Parathyroid adenoma (tissue), 2 donors: ENCODE measurements around the gene ALK.

ENCODE experiments used
- H2AFZ ChIP-seq: fragments of 300-600 bp; sonication (generic); one replicate; pipeline ENCODE4 v1.7.0; 2017; ENCODE audit warnings: antibody characterized with exemption, mild to moderate bottlenecking
- H3K27ac ChIP-seq: fragments of 300-600 bp; sonication (generic); one replicate; pipeline ENCODE4 v1.7.0; 2017
- H3K27me3 ChIP-seq: fragments of 300-600 bp; sonication (generic); one replicate; pipeline ENCODE4 v1.7.0; 2017; ENCODE audit warnings: low read length; ENCODE audit not compliant: control insufficient read depth, insufficient read depth
- H3K36me3 ChIP-seq: fragments of 300-600 bp; sonication (generic); one replicate; pipeline ENCODE4 v1.7.0; 2017; ENCODE audit warnings: low read length; ENCODE audit not compliant: control insufficient read depth, insufficient read depth
- H3K4me1 ChIP-seq: fragments of 300-600 bp; sonication (generic); one replicate; pipeline ENCODE4 v1.7.0; 2017; ENCODE audit warnings: control low read depth
- H3K4me2 ChIP-seq: fragments of 300-600 bp; sonication (generic); one replicate; pipeline ENCODE4 v1.7.0; 2017; ENCODE audit warnings: low read length
- H3K4me3 ChIP-seq: fragments of 300-600 bp; sonication (generic); one replicate; pipeline ENCODE4 v1.7.0; 2017; ENCODE audit warnings: low read depth, low read length
- H3K79me2 ChIP-seq: fragments of 300-600 bp; sonication (generic); one replicate; pipeline ENCODE4 v1.7.0; 2017; ENCODE audit warnings: control low read depth
- H3K9ac ChIP-seq: fragments of 300-600 bp; sonication (generic); one replicate; pipeline ENCODE4 v1.7.0; 2017; ENCODE audit warnings: mild to moderate bottlenecking
- H3K9me3 ChIP-seq: fragments of 300-600 bp; sonication (generic); one replicate; pipeline ENCODE4 v1.7.0; 2017; ENCODE audit warnings: low read length; ENCODE audit not compliant: control insufficient read depth
- TF ChIP-seq, protein P1 (sequence below): fragments of 300-600 bp; sonication (generic); IDR thresholded peaks from one replicate; pipeline ENCODE4 v1.7.0; 2017; ENCODE audit warnings: antibody characterized with exemption, mild to moderate bottlenecking
- donor health status: primary hyperparathyroidism.

ALK gene

DNA sequence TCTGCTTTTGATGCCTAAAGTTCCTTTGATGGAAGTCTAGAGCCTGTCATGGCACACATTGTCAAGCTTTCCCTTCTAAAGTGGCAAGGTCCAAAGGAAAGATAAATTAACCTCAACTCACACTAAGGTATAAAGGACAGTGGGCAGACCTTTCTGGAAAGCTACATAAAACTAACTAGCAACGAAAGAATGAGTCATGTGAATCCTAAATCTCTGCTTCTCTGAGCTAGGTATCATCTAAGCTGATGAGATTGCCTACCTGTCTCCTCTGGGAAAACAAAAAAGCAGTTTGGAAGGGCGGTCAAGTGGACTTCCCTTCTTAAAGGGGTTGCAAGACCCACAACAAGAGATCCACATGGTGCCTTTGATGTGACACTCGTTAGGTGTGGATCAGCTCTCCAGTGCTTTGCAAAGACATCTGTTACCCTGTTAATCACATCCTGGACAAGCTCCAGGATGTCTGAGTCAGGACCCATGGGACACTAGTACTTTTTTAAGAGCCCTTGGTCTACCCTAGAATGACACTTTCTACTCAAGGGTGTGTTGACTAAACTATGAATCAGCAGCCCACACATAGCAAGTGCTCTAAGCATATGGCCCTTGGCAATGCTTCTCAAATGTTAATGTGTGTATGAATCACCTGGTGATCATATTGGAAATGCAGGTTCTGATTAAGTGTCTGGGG is 173.5 kb downstream of the ALK start:
- TF ChIP-seq, protein P1, sequence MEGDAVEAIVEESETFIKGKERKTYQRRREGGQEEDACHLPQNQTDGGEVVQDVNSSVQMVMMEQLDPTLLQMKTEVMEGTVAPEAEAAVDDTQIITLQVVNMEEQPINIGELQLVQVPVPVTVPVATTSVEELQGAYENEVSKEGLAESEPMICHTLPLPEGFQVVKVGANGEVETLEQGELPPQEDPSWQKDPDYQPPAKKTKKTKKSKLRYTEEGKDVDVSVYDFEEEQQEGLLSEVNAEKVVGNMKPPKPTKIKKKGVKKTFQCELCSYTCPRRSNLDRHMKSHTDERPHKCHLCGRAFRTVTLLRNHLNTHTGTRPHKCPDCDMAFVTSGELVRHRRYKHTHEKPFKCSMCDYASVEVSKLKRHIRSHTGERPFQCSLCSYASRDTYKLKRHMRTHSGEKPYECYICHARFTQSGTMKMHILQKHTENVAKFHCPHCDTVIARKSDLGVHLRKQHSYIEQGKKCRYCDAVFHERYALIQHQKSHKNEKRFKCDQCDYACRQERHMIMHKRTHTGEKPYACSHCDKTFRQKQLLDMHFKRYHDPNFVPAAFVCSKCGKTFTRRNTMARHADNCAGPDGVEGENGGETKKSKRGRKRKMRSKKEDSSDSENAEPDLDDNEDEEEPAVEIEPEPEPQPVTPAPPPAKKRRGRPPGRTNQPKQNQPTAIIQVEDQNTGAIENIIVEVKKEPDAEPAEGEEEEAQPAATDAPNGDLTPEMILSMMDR: no peak
- H3K36me3 ChIP-seq: no peaks in the 10 kb centered on the region
- peaks cover 2% of the 10 kb centered on the region for H3K9me3 ChIP-seq
- H3K4me2 ChIP-seq: no peak overlapping the region
- no peaks in the 10 kb centered on the region for H3K4me1 ChIP-seq
- H3K27ac ChIP-seq: no peak overlapping the region
- no peak overlapping the region for H2AFZ ChIP-seq
- no peak overlapping the region for H3K4me3 ChIP-seq
- no peaks in the 10 kb centered on the region for H3K27me3 ChIP-seq
- no peaks in the 10 kb centered on the region for H3K79me2 ChIP-seq
- no peak overlapping the region for H3K9ac ChIP-seq

DNA sequence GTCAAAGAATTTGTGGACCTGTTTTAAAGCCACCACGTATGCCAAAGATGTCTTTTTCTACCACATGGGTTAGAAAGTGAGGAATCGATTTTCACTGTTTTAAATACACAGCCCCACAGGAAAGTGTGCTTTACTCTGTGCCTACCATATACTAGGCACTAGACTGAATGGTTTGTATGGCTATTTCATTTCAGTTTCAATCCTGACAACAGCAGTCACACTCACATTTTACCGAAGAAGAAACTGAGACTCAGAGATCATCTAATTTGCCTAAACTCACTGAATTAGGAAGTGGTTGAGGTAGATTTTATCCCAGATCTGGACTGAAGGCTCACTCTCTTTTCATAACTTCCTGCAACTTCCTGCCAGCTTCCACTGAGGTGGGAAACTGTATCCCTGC is 176.4 kb downstream of the ALK start:
- TF ChIP-seq, protein P1: no peak
- H3K27ac ChIP-seq: no peak overlapping the region
- H3K9me3 ChIP-seq: peaks cover 2% of the 10 kb centered on the region

DNA sequence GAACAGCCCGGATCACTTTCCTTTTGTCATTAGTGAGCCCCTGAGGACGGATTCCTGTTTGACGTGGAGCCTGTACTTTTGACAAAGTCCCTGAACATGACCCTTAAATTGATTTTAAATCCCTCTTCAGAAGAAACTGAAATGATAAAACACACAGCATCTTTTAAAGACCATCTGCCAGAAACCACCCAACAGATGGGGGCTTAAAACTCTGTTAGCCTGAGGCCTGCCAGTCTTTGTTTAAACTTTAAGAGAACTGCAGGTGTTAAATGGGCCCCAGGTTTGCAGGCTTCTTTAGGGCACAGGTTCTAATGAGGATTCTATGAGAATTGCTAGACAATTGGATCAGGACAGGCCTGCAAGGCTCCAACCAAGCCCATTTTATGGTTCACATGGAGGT is 177.9 kb downstream of the ALK start:
- Histone ChIP-seq H3K27me3 (no peaks in the 10 kb centered on the region), H3K36me3 (no peaks in the 10 kb centered on the region), H3K4me3 (no peak overlapping the region), H3K9me3 (peaks cover 2% of the 10 kb centered on the region), H2AFZ (no peak overlapping the region), H3K4me2 (no peak overlapping the region), H3K4me1 (no peaks in the 10 kb centered on the region), H3K9ac (no peak overlapping the region), H3K79me2 (no peaks in the 10 kb centered on the region), H3K27ac (no peak overlapping the region)
- TF ChIP-seq, protein P1: no peak

More for the DNA sequence above, 176.4 kb downstream of the ALK start:
- Histone ChIP-seq H3K4me2 (no peak overlapping the region), H3K79me2 (no peaks in the 10 kb centered on the region), H3K9ac (no peak overlapping the region), H2AFZ (no peak overlapping the region), H3K4me1 (no peaks in the 10 kb centered on the region), H3K27me3 (no peaks in the 10 kb centered on the region), H3K36me3 (no peaks in the 10 kb centered on the region), H3K4me3 (no peak overlapping the region)

DNA sequence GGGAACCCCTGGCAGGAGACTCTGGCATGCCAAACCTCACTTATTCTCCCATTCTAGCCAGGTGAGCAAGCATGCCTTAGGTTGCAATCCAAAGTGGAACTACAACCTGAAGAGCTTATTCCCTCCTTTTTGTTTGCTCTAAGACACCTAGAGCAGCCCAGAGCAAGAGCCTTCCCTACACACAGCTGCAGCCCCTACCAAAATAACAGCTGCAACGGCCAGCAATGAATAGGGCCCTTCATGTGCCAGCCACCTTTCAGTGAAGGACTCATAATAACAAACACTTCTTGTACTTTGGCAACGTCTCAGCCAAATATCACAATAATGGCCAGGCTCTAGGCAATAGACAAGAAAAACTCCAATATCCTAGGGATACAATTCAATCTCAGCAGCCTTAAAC is 178.7 kb downstream of the ALK start:
- H3K79me2 ChIP-seq: no peaks in the 10 kb centered on the region
- no peak overlapping the region for H3K27ac ChIP-seq
- no peak overlapping the region for H2AFZ ChIP-seq
- H3K27me3 ChIP-seq: no peaks in the 10 kb centered on the region
- H3K9ac ChIP-seq: no peak overlapping the region
- TF ChIP-seq, protein P1: no peak
- H3K36me3 ChIP-seq: no peaks in the 10 kb centered on the region
- H3K9me3 ChIP-seq: peaks cover 2% of the 10 kb centered on the region
- H3K4me2 ChIP-seq: no peak overlapping the region
- H3K4me3 ChIP-seq: no peak overlapping the region
- H3K4me1 ChIP-seq: no peaks in the 10 kb centered on the region

DNA sequence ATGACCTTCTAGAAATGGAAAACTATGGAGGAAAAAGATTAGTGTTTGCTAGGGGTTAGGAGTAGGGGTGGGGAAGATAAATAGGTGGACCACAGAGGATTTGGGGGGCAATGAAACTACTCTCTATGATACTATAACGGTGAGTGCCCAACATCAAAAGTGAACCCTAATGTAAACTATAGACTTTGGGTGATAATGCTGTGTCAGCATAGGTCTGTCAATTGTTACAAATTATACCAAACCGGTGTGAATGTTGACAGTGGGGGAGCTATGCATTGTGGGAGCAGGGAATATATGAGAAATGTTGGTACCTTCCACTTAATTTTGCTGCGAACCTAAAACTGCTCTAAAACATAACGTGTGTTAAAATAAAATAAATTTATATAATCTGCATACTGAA is 180.3 kb downstream of the ALK start:
- H3K4me2 ChIP-seq: no peak overlapping the region
- H2AFZ ChIP-seq: no peak overlapping the region
- no peak overlapping the region for H3K27ac ChIP-seq
- H3K9me3 ChIP-seq: peaks cover 2% of the 10 kb centered on the region
- TF ChIP-seq, protein P1: no peak
- H3K36me3 ChIP-seq: no peaks in the 10 kb centered on the region
- H3K79me2 ChIP-seq: no peaks in the 10 kb centered on the region
- H3K4me1 ChIP-seq: no peaks in the 10 kb centered on the region
- H3K27me3 ChIP-seq: no peaks in the 10 kb centered on the region
- no peak overlapping the region for H3K9ac ChIP-seq
- H3K4me3 ChIP-seq: no peak overlapping the region
